ENCODE results near the gene MEG3. TPM values are rescaled to one million over a fixed set of nuclear protein-coding genes. Genes with fewer than 3 reads are reported as not detected.

The MEG3 gene
- total RNA-seq, 1 experiment from 2014 or later, result 419 TPM

GRCh38 chr14:100874411-100875091 lies 48.6 kb downstream of the MEG3 start:
- no peaks in the 10 kb centered on the region for H3K27me3 ChIP-seq
- H3K9me3 ChIP-seq (replicated peaks), result no peaks in the 10 kb centered on the region
- H3K27ac ChIP-seq, result no peak overlapping the region
- no peak for DNase-seq
- H3K4me1 ChIP-seq, result no peaks in the 10 kb centered on the region
- H3K36me3 ChIP-seq, result peaks cover 41% of the 10 kb centered on the region
- H3K4me3 ChIP-seq, result no peak overlapping the region

- H3K4me1 ChIP-seq, result no peaks in the 10 kb centered on the region
- H3K27ac ChIP-seq, result no peak overlapping the region
- DNase-seq, result no peak
- H3K9me3 ChIP-seq (replicated peaks), result no peaks in the 10 kb centered on the region
- no peaks in the 10 kb centered on the region for H3K27me3 ChIP-seq
- peaks cover 44% of the 10 kb centered on the region for H3K36me3 ChIP-seq
- H3K4me3 ChIP-seq, result no peak overlapping the region
Measured at GRCh38 chr14:100875126-100875525, 49.2 kb downstream of the MEG3 start.

- Histone ChIP-seq H3K9me3 (replicated peaks) (no peaks in the 10 kb centered on the region), H3K27me3 (no peaks in the 10 kb centered on the region), H3K4me3 (no peak overlapping the region), H3K27ac (no peak overlapping the region), H3K36me3 (peaks cover 50% of the 10 kb centered on the region), H3K4me1 (no peaks in the 10 kb centered on the region)
- no peak for DNase-seq
Measured at GRCh38 chr14:100875861-100876590, 50.1 kb downstream of the MEG3 start.

- Histone ChIP-seq H3K27ac (no peak overlapping the region), H3K4me3 (no peak overlapping the region), H3K4me1 (no peaks in the 10 kb centered on the region), H3K9me3 (replicated peaks) (no peaks in the 10 kb centered on the region), H3K27me3 (no peaks in the 10 kb centered on the region), H3K36me3 (peaks cover 70% of the 10 kb centered on the region)
- DNase-seq, result no peak
Measured at GRCh38 chr14:100878271-100879146, 52.6 kb downstream of the MEG3 start.

- no peaks in the 10 kb centered on the region for H3K27me3 ChIP-seq
- no peaks in the 10 kb centered on the region for H3K4me1 ChIP-seq
- H3K9me3 ChIP-seq (replicated peaks), result no peaks in the 10 kb centered on the region
- H3K27ac ChIP-seq, result no peak overlapping the region
- no peak overlapping the region for H3K4me3 ChIP-seq
- peaks cover 70% of the 10 kb centered on the region for H3K36me3 ChIP-seq
- no peak for DNase-seq
Measured at GRCh38 chr14:100879194-100879593, 53.3 kb downstream of the MEG3 start.

- no peaks in the 10 kb centered on the region for H3K27me3 ChIP-seq
- H3K36me3 ChIP-seq, result peaks cover 74% of the 10 kb centered on the region
- H3K27ac ChIP-seq, result no peak overlapping the region
- H3K9me3 ChIP-seq (replicated peaks), result no peaks in the 10 kb centered on the region
- H3K4me1 ChIP-seq, result no peaks in the 10 kb centered on the region
- no peak for DNase-seq
- no peak overlapping the region for H3K4me3 ChIP-seq
Measured at GRCh38 chr14:100879782-100880181, 53.9 kb downstream of the MEG3 start.

- Histone ChIP-seq H3K27me3 (no peaks in the 10 kb centered on the region), H3K9me3 (replicated peaks) (no peaks in the 10 kb centered on the region), H3K36me3 (peaks cover 77% of the 10 kb centered on the region), H3K4me1 (no peaks in the 10 kb centered on the region), H3K27ac (no peak overlapping the region), H3K4me3 (no peak overlapping the region)
- DNase-seq, result no peak
Measured at GRCh38 chr14:100880271-100881101, 54.6 kb downstream of the MEG3 start.

- DNase-seq, result no peak
- Histone ChIP-seq H3K36me3 (peaks cover 76% of the 10 kb centered on the region), H3K4me1 (no peaks in the 10 kb centered on the region), H3K9me3 (replicated peaks) (no peaks in the 10 kb centered on the region), H3K4me3 (no peak overlapping the region), H3K27ac (no peak overlapping the region), H3K27me3 (peaks cover 3% of the 10 kb centered on the region; the same call in 1 of the 2 replicates)
Measured at GRCh38 chr14:100881211-100882025, 55.5 kb downstream of the MEG3 start.

- Histone ChIP-seq H3K27ac (no peak overlapping the region), H3K36me3 (peaks cover 79% of the 10 kb centered on the region), H3K9me3 (replicated peaks) (no peaks in the 10 kb centered on the region), H3K27me3 (peaks cover 3% of the 10 kb centered on the region; the same call in 1 of the 2 replicates), H3K4me3 (no peak overlapping the region), H3K4me1 (0 out of 2 replicates have a peak, but pooled peaks cover 5% of the 10 kb centered on the region)
- DNase-seq, result no peak
Measured at GRCh38 chr14:100882026-100882967, 56.4 kb downstream of the MEG3 start.

- DNase-seq, result no peak
- Histone ChIP-seq H3K4me1 (0 out of 2 replicates have a peak, but pooled peaks cover 6% of the 10 kb centered on the region), H3K4me3 (no peak overlapping the region), H3K36me3 (peaks cover 78% of the 10 kb centered on the region), H3K27me3 (peaks cover 3% of the 10 kb centered on the region; the same call in 1 of the 2 replicates), H3K27ac (no peak overlapping the region), H3K9me3 (replicated peaks) (no peaks in the 10 kb centered on the region)
Measured at GRCh38 chr14:100882991-100883788, 57.3 kb downstream of the MEG3 start.

GRCh38 chr14:100883789-100884101 lies 57.8 kb downstream of the MEG3 start:
- Histone ChIP-seq H3K4me1 (0 out of 2 replicates have a peak, but pooled peaks cover 6% of the 10 kb centered on the region), H3K36me3 (peaks cover 79% of the 10 kb centered on the region), H3K9me3 (replicated peaks) (no peaks in the 10 kb centered on the region), H3K4me3 (no peak overlapping the region), H3K27ac (no peak overlapping the region), H3K27me3 (peaks cover 3% of the 10 kb centered on the region; the same call in 1 of the 2 replicates)
- no peak for DNase-seq

- Histone ChIP-seq H3K27ac (no peak overlapping the region), H3K9me3 (replicated peaks) (no peaks in the 10 kb centered on the region), H3K27me3 (peaks cover 3% of the 10 kb centered on the region; the same call in 1 of the 2 replicates), H3K36me3 (peaks cover 86% of the 10 kb centered on the region), H3K4me3 (no peak overlapping the region), H3K4me1 (0 out of 2 replicates have a peak, but pooled peaks cover 6% of the 10 kb centered on the region)
- DNase-seq, result no peak
Measured at GRCh38 chr14:100884456-100884855, 58.5 kb downstream of the MEG3 start.

Measured in SJCRH30 (cell line).